HFF-Myc (cell line): ENCODE measurements around the gene SH3GL3.

ENCODE experiments used
- DNase-seq: peaks from one replicate; pipeline ENCODE4 v3.0.0-alpha.2; 2011; ENCODE audit warnings: low read depth; ENCODE audit errors: extremely low read depth
- H3K4me3 ChIP-seq: replicated peaks from 2 replicates; pipeline ENCODE4 v1.5.1; 2011; ENCODE audit warnings: low read depth, mild to moderate bottlenecking, control low read depth, low read length
- TF ChIP-seq, protein P1 (sequence below): IDR thresholded peaks from 2 replicates; pipeline ENCODE4 v1.5.1; 2012; ENCODE audit warnings: mild to moderate bottlenecking, low read depth, low read length, control low read depth; ENCODE audit errors: missing control alignments

The SH3GL3 gene

GRCh38 chr15:83581381-83581780 is 134.2 kb downstream of the SH3GL3 start:
- no peak for DNase-seq
- TF ChIP-seq, protein P1, sequence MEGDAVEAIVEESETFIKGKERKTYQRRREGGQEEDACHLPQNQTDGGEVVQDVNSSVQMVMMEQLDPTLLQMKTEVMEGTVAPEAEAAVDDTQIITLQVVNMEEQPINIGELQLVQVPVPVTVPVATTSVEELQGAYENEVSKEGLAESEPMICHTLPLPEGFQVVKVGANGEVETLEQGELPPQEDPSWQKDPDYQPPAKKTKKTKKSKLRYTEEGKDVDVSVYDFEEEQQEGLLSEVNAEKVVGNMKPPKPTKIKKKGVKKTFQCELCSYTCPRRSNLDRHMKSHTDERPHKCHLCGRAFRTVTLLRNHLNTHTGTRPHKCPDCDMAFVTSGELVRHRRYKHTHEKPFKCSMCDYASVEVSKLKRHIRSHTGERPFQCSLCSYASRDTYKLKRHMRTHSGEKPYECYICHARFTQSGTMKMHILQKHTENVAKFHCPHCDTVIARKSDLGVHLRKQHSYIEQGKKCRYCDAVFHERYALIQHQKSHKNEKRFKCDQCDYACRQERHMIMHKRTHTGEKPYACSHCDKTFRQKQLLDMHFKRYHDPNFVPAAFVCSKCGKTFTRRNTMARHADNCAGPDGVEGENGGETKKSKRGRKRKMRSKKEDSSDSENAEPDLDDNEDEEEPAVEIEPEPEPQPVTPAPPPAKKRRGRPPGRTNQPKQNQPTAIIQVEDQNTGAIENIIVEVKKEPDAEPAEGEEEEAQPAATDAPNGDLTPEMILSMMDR, result no peak
- no peak overlapping the region for H3K4me3 ChIP-seq

GRCh38 chr15:83582381-83582780 is 135.2 kb downstream of the SH3GL3 start:
- no peak for DNase-seq

GRCh38 chr15:83585601-83586335 is 138.6 kb downstream of the SH3GL3 start:
- no peak overlapping the region for H3K4me3 ChIP-seq
- no peak for DNase-seq
- TF ChIP-seq, protein P1, result no peak

More at GRCh38 chr15:83582381-83582780, 135.2 kb downstream of the SH3GL3 start:
- no peak overlapping the region for H3K4me3 ChIP-seq
- TF ChIP-seq, protein P1, result no peak

DNA sequence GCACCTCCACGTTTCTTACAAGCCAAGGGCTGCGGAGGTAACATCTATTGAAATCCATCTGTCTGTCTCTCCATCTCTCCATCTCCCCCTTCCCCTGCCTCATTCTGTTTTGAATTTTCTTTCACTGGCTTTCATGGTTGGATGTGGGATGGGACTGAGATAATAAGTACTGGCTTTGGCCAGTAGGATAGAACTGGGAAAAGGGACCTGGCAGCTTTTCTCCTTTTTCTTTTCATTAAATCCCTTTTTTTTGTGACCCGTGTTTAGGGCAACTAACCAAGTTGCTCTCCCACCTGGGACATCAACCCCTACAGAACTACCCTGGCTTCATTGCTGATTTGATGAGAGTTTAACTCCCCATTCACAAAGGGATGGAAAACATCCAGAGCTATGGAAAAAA is 139.9 kb downstream of the SH3GL3 start:
- no peak for DNase-seq
- no peak overlapping the region for H3K4me3 ChIP-seq
- TF ChIP-seq, protein P1, result no peak

DNA sequence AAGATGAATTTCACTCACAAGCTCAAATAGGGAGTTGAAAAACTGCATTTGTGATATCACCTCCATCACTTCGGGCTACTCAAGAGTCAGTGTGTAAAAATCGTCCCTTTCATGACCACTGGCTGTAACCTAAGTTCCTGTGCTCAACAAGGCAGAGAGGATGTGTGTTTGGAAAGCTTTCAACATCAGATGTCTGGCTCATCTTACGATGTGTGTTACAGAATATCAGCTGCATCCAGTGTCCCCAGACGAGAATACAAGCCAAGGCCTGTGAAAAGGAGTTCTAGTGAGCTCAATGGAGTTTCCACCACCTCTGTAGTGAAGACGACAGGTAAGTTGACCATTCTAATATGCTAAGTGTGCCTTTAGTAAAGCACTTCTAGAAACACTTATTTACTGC is 141.3 kb downstream of the SH3GL3 start:
- no peak for DNase-seq
- no peak overlapping the region for H3K4me3 ChIP-seq
- TF ChIP-seq, protein P1, result no peak

- TF ChIP-seq, protein P1, result no peak
- DNase-seq, result no peak
- no peak overlapping the region for H3K4me3 ChIP-seq
Measured at GRCh38 chr15:83592370-83593040, 145.4 kb downstream of the SH3GL3 start.
